Right lobe of liver (tissue), 4 donors: ENCODE results near the gene TMED4.

Experiments
- CTCF ChIP-seq, 4 donors: fragments of 200-600 bp in 3 of 4; fragments of 450-650 bp in 1 of 4; IDR thresholded peaks; one replicate each; pipeline versions ENCODE4 v1.5.1 to v1.8.0; 2016 to 2022; ENCODE audit warnings: antibody characterized with exemption in 4 of 4, mild to moderate bottlenecking in 2 of 4
- POLR2A ChIP-seq: fragments of 450-650 bp; IDR thresholded peaks from one replicate; pipeline ENCODE4 v1.6.1; 2017; ENCODE audit warnings: antibody characterized with exemption, mild to moderate bottlenecking
- donor health status: DM: no; HTN: no; CAD: no.
- donor health status: DM: no; HTN: no; CAD: no.
- donor health status: DM: no; HTN: yes; CAD: no.

- TF ChIP-seq CTCF (IDR thresholded peaks at IDR 0.05) (no peak), POLR2A (no peak)
These were observed 14.1 kb downstream of the TMED4 start for GRCh38 chr7:44567884-44568283.
